ENCODE data around the gene FAM107B. TPM values are rescaled to one million over a fixed set of nuclear protein-coding genes. Genes with fewer than 3 reads are reported as not detected.

Gene FAM107B
- total RNA-seq, 1 donor from 2014 or later, result 82.2 TPM

DNA sequence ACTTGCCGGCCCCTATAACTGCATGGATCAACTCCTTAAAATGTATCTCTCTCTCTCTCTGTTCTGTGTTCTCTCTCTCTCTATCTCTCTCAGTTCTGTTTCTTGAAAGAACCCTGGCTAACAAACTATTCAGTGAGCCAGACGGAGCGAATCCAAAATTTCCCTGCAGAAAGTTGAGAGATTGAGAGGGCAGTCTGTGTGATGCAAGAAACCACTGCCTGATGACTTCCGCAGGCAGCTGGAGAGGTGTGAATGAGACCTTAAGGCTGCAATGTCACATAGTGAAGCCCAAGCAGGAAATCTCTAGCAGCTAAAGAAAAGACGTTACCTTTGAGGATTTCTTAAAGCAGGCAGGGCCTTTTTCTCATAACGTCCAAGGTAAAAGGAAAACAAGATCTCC, 17.3 kb downstream of the FAM107B start:
- H3K4me1 Mint-ChIP-seq (ENCODE audit: low read depth), result no peaks in the 10 kb centered on the region
- peaks cover 10% of the 10 kb centered on the region for H3K27me3 Mint-ChIP-seq
- H3K4me3 Mint-ChIP-seq (ENCODE audit: low read depth), result no peak overlapping the region
- DNase-seq (ENCODE audit: low spot score, unreplicated experiment), result no peak
- no peak for TF ChIP-seq CTCF (IDR thresholded peaks at IDR 0.05; ENCODE audit: unreplicated experiment)
- H3K9me3 Mint-ChIP-seq (ENCODE audit: low read depth), result peaks cover 6% of the 10 kb centered on the region
- H3K36me3 Mint-ChIP-seq (ENCODE audit: insufficient read depth), result peaks cover 3% of the 10 kb centered on the region
- no peak overlapping the region for H3K27ac Mint-ChIP-seq

- Mint-ChIP-seq H3K4me1 (ENCODE audit: low read depth) (peaks cover 8% of the 10 kb centered on the region), H3K9me3 (ENCODE audit: low read depth) (peaks cover 6% of the 10 kb centered on the region), H3K36me3 (ENCODE audit: insufficient read depth) (peaks cover 3% of the 10 kb centered on the region), H3K27me3 (peaks cover 10% of the 10 kb centered on the region), H3K27ac (no peak overlapping the region), H3K4me3 (ENCODE audit: low read depth) (no peak overlapping the region)
- DNase-seq (ENCODE audit: low spot score, unreplicated experiment), result no peak
- TF ChIP-seq CTCF (IDR thresholded peaks at IDR 0.05; ENCODE audit: unreplicated experiment), result no peak
Measured at GRCh38 chr10:14753441-14753840, 21.3 kb downstream of the FAM107B start.

GRCh38 chr10:14751921-14752320, 22.8 kb downstream of the FAM107B start:
- peaks cover 3% of the 10 kb centered on the region for H3K9me3 Mint-ChIP-seq (ENCODE audit: low read depth)
- peaks cover 6% of the 10 kb centered on the region for H3K27me3 Mint-ChIP-seq
- H3K36me3 Mint-ChIP-seq (ENCODE audit: insufficient read depth), result no peaks in the 10 kb centered on the region
- no peak for DNase-seq (ENCODE audit: low spot score, unreplicated experiment)
- no peak for TF ChIP-seq CTCF (IDR thresholded peaks at IDR 0.05; ENCODE audit: unreplicated experiment)
- H3K4me3 Mint-ChIP-seq (ENCODE audit: low read depth), result no peak overlapping the region
- no peak overlapping the region for H3K27ac Mint-ChIP-seq
- peaks cover 8% of the 10 kb centered on the region for H3K4me1 Mint-ChIP-seq (ENCODE audit: low read depth)

GRCh38 chr10:14751014-14751896, 23.4 kb downstream of the FAM107B start:
- Mint-ChIP-seq H3K27ac (no peak overlapping the region), H3K27me3 (peaks cover 6% of the 10 kb centered on the region), H3K36me3 (ENCODE audit: insufficient read depth) (no peaks in the 10 kb centered on the region), H3K4me1 (ENCODE audit: low read depth) (peaks cover 8% of the 10 kb centered on the region), H3K4me3 (ENCODE audit: low read depth) (no peak overlapping the region), H3K9me3 (ENCODE audit: low read depth) (no peaks in the 10 kb centered on the region)
- DNase-seq (ENCODE audit: low spot score, unreplicated experiment), result no peak
- no peak for TF ChIP-seq CTCF (IDR thresholded peaks at IDR 0.05; ENCODE audit: unreplicated experiment)

DNA sequence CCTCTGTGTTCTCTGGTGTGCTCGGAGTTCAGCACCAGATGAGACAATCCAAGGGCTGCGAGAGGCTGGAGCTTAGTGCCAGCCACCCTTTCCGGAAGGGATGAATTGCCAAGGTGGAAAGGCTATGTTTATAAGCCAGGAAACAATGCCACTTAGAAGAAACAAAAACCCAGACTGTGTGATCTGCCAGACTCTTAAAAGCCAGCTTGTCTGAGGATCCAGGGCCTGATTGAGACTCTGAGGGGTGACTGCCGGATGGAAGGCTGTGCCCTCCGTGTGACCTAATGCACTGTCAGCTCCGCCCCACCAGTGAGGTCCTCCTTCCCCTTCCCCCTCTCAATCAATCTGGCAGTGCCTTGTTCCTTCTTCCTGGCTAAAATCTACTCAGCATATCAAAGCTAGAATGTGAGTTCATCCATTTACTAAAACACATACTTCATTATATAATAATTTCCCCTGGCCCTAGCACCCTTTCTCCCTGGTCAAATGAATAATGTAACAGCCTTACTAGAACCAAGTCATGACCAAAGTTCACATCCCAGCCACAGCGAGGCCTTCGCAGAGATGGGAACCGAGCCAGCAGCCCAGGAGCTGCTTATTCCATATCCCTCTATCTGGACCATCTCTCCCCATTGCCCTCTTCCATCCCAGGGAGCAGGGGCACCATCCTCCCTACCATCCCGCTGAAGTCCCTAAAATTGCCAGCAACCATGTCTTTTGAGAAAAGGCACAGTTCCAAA, 25.5 kb downstream of the FAM107B start:
- Mint-ChIP-seq H3K9me3 (ENCODE audit: low read depth) (peaks cover 12% of the 10 kb centered on the region), H3K27me3 (peaks cover 6% of the 10 kb centered on the region), H3K4me3 (ENCODE audit: low read depth) (no peak overlapping the region), H3K27ac (peak overlapping the region; percentile 38), H3K36me3 (ENCODE audit: insufficient read depth) (no peaks in the 10 kb centered on the region), H3K4me1 (ENCODE audit: low read depth) (peaks cover 8% of the 10 kb centered on the region)
- no peak for TF ChIP-seq CTCF (IDR thresholded peaks at IDR 0.05; ENCODE audit: unreplicated experiment)
- DNase-seq (ENCODE audit: low spot score, unreplicated experiment), result no peak
